CD14-positive monocyte (primary cell): ENCODE data around the gene QPCTL. TPM values are rescaled to one million over a fixed set of nuclear protein-coding genes. Genes with fewer than 3 reads are reported as not detected.
A peak's percentile ranks its signal among the peaks of the same experiment; 100 is the strongest.

Experiments
- DNase-seq, 3 donors: peaks; one replicate each; pipeline ENCODE4 v3.0.0-alpha.2; 2011 to 2022
- H2AFZ ChIP-seq: 2 replicates; pipeline ENCODE4 v1.6.0; 2012; ENCODE audit warnings: mild to moderate bottlenecking, low read depth, low read length, inconsistent platforms; ENCODE audit not compliant: insufficient read depth, poor library complexity, severe bottlenecking
- H3K27ac ChIP-seq, 2 donors: 1 replicate in 1 of 2; 2 replicates in 1 of 2; pipeline ENCODE4 v1.5.1; 2012 to 2013; ENCODE audit warnings: low read length in 2 of 2, control low read depth in 1 of 2, inconsistent platforms in 1 of 2, low read depth in 1 of 2, mild to moderate bottlenecking in 1 of 2
- H3K27me3 ChIP-seq, 2 donors: one replicate each; pipeline versions ENCODE4 v1.6.0 to v1.6.1; 2011 to 2013; ENCODE audit warnings: low read length in 2 of 2; ENCODE audit not compliant: control insufficient read depth in 2 of 2, insufficient read depth in 2 of 2
- H3K36me3 ChIP-seq, 2 donors: replicated peaks in 1 of 2; 1 replicate in 1 of 2; 2 replicates in 1 of 2; pipeline versions ENCODE4 v1.5.1 to v1.6.1; 2012 to 2013; ENCODE audit warnings: low read length in 2 of 2, control low read depth in 1 of 2, inconsistent platforms in 1 of 2, mild to moderate bottlenecking in 1 of 2; ENCODE audit not compliant: insufficient read depth in 2 of 2, control insufficient read depth in 1 of 2
- H3K4me1 ChIP-seq, 2 donors: 1 replicate in 1 of 2; 2 replicates in 1 of 2; pipeline versions ENCODE4 v1.5.1 to v1.6.1; 2012 to 2013; ENCODE audit warnings: low read length in 2 of 2, control low read depth in 1 of 2, inconsistent platforms in 1 of 2, mild to moderate bottlenecking in 1 of 2, moderate library complexity in 1 of 2; ENCODE audit not compliant: insufficient read depth in 2 of 2, control insufficient read depth in 1 of 2
- H3K4me2 ChIP-seq: replicated peaks from 2 replicates; pipeline ENCODE3; 2012; ENCODE audit warnings: low read length, moderate library complexity, mild to moderate bottlenecking; ENCODE audit not compliant: poor library complexity, severe bottlenecking; ENCODE audit errors: extremely low read depth
- H3K4me3 ChIP-seq, 3 experiments: fragments of 200-600 bp in 1 of 3; sonication (generic) in 1 of 3; replicated peaks in 1 of 3; 1 replicate in 2 of 3; 2 replicates in 1 of 3; pipeline ENCODE4 v1.5.1; 2011 to 2013; ENCODE audit warnings: low read length in 3 of 3, mild to moderate bottlenecking in 3 of 3, control low read depth in 2 of 3, low read depth in 2 of 3, inconsistent platforms in 1 of 3, moderate library complexity in 1 of 3
- H3K79me2 ChIP-seq: 2 replicates; pipeline ENCODE4 v1.6.0; 2012; ENCODE audit warnings: mild to moderate bottlenecking, control low read depth, inconsistent platforms, low read length, moderate library complexity; ENCODE audit not compliant: insufficient read depth
- H3K9ac ChIP-seq: 2 replicates; pipeline ENCODE4 v1.6.0; 2017; ENCODE audit warnings: low read length, mild to moderate bottlenecking; ENCODE audit not compliant: insufficient read depth, poor library complexity, severe bottlenecking
- H3K9me3 ChIP-seq, 2 donors: replicated peaks in 1 of 2; 1 replicate in 1 of 2; 2 replicates in 1 of 2; pipeline versions ENCODE4 v1.5.1 to v1.6.1; 2012 to 2013; ENCODE audit warnings: low read length in 2 of 2, control low read depth in 1 of 2; ENCODE audit not compliant: control insufficient read depth in 1 of 2, insufficient read depth in 1 of 2
- H4K20me1 ChIP-seq: 2 replicates; pipeline ENCODE4 v1.6.0; 2012; ENCODE audit warnings: mild to moderate bottlenecking, low read length, control low read depth, moderate library complexity; ENCODE audit not compliant: insufficient read depth
- H3K27ac Mint-ChIP-seq, 7 donors: one replicate each; pipeline ENCODE4 v1.8.0; 2020; ENCODE audit warnings: mild to moderate bottlenecking in 7 of 7, mixed read lengths in 7 of 7, moderate library complexity in 6 of 7, inconsistent platforms in 2 of 7
- H3K27me3 Mint-ChIP-seq, 3 donors: one replicate each; pipeline ENCODE4 v1.8.0; 2021 to 2022; ENCODE audit warnings: low read depth in 3 of 3, mild to moderate bottlenecking in 3 of 3, mixed read lengths in 3 of 3, moderate library complexity in 3 of 3, inconsistent platforms in 1 of 3
- H3K36me3 Mint-ChIP-seq, 2 donors: one replicate each; pipeline ENCODE4 v1.8.0; 2020; ENCODE audit warnings: mixed read lengths in 2 of 2, inconsistent platforms in 1 of 2, mild to moderate bottlenecking in 1 of 2
- H3K4me1 Mint-ChIP-seq: one replicate; pipeline ENCODE4 v1.8.0; 2020; ENCODE audit warnings: mild to moderate bottlenecking, mixed read lengths
- H3K4me3 Mint-ChIP-seq, 2 donors: one replicate each; pipeline ENCODE4 v1.8.0; 2020; ENCODE audit warnings: mild to moderate bottlenecking in 2 of 2, mixed read lengths in 2 of 2, moderate library complexity in 1 of 2
- H3K9me3 Mint-ChIP-seq, 7 donors: one replicate each; pipeline ENCODE4 v1.8.0; 2020 to 2022; ENCODE audit warnings: mixed read lengths in 7 of 7, mild to moderate bottlenecking in 6 of 7, moderate library complexity in 6 of 7, inconsistent platforms in 2 of 7
- WGBS: methylation state at CpG from one replicate; pipeline ENCODE4 v1.1.5; 2013; ENCODE audit warnings: missing lambda C conversion rate; ENCODE audit not compliant: insufficient coverage; 5-methylcytosine and 5-hydroxymethylcytosine counted together
- intact Hi-C, 2 donors: fragments of 100-400 bp; cut with micrococcal nuclease; formaldehyde crosslinking; loops; one replicate each; pipeline versions ENCODE4 v1.15.0 to v1.15.1; 2023
- polyA plus RNA-seq, 3 donors: library from polyadenylated mRNA; depleted of rRNA in 1 of 3; unstranded in 2 of 3; stranded (reverse) in 1 of 3; fragments of 300-500 nt in 2 of 3; fragments of >200 nt in 1 of 3; fragmentation: Illumina TruSeq in 2 of 3; gene quantifications; 1 replicate in 2 of 3; 2 replicates in 1 of 3; pipeline ENCODE4 v1.2.3, GENCODE V29; 2012 to 2021
- TF ChIP-seq, protein P1 (sequence below): fragments of 200-600 bp; IDR thresholded peaks from one replicate; pipeline ENCODE4 v1.8.0; 2022; ENCODE audit warnings: antibody characterized with exemption, mild to moderate bottlenecking

QPCTL gene
- polyA plus RNA-seq, 3 donors: 0.46 to 3.0 (median 0.90) TPM

DNA sequence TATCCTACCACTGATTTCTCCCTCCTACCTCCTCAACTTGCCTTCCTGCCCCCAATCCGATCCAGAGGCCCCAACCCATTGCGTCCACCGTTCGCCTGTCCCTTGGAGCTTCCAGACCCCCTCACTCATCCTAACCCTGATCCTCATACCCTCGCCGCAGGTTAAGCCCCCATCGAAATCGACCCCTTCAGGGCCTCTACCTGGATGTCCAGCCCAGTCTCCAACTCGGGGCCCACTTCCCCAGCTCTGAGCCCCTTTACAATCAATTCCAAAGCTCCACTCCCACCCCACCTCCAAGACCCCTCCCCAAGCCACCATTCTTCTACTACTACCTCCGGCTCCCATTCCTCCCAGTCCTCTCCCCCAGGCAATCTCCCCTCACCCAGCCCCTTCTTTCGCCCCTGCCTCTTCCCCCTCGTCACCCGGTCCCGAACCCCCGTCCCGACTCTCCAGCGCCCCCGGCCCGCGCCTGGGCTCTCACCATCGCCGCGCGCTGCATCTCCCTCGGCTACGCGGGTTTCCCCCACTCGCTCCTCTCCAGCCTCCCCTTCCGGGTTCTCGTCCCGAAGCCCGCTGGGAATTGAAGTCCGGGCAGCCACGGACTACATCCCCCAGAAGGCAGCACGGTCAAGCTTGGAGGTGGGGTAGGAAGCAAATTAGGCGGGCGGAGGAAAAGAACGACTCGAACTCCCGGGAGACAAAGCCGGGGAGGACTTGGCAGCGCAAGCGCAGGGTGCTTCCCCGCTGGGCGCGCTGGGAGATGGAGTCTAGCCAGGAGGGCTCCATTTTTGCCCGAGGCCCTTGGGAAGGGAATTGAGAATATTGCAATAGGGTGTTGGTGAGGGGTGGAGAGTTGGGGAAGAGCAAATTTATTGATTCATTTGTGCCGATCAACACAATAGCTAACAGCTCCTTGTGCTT, 38.2 kb downstream of the QPCTL start, which contains the start of gene FBXO46:
TSS of gene FBXO46 (minus strand) at position 529 of the 921 bp plus-strand sequence. CDS start 17,401 bp downstream, outside the sequence.
- Histone ChIP-seq H3K4me1 (peaks cover 14 to 19% of the 10 kb centered on the region in 2 donors), H3K27ac (peak within 1 kb of the TSS; percentile 11 to 90), H3K36me3 (no peaks in the 10 kb centered on the region), H3K4me3 (peak within 1 kb of the TSS; percentile 70 to 90 (median 72)), H3K4me2 (peak within 1 kb of the TSS; percentile 88), H3K27me3 (no peaks in the 10 kb centered on the region), H4K20me1 (peaks cover 32% of the 10 kb centered on the region), H3K9ac (peak within 1 kb of the TSS; percentile 87), H3K9me3 (no peaks in the 10 kb centered on the region), H3K79me2 (peaks cover 51% of the 10 kb centered on the region), H2AFZ (peak within 1 kb of the TSS; percentile 75)
- Mint-ChIP-seq H3K4me1 (peaks cover 22% of the 10 kb centered on the region), H3K9me3 (peaks cover 0 to 2% (median 0%) of the 10 kb centered on the region in 7 donors), H3K27me3 (peaks cover 0 to under 1% (median 0%) of the 10 kb centered on the region in 3 donors), H3K27ac (peak within 1 kb of the TSS; percentile 87 to 97 (median 93)), H3K36me3 (peaks cover 2 to 17% of the 10 kb centered on the region in 2 donors), H3K4me3 (peak within 1 kb of the TSS; percentile 84 to 97)
- WGBS: under 1% methylated on average over 40 of the region's 48 CpGs
- TF ChIP-seq, protein P1, sequence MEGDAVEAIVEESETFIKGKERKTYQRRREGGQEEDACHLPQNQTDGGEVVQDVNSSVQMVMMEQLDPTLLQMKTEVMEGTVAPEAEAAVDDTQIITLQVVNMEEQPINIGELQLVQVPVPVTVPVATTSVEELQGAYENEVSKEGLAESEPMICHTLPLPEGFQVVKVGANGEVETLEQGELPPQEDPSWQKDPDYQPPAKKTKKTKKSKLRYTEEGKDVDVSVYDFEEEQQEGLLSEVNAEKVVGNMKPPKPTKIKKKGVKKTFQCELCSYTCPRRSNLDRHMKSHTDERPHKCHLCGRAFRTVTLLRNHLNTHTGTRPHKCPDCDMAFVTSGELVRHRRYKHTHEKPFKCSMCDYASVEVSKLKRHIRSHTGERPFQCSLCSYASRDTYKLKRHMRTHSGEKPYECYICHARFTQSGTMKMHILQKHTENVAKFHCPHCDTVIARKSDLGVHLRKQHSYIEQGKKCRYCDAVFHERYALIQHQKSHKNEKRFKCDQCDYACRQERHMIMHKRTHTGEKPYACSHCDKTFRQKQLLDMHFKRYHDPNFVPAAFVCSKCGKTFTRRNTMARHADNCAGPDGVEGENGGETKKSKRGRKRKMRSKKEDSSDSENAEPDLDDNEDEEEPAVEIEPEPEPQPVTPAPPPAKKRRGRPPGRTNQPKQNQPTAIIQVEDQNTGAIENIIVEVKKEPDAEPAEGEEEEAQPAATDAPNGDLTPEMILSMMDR: no peak
- DNase-seq: peak; percentile 95 to 96 (median 95)
- intact Hi-C loops: loop anchor here (2.0 to 10.0 kb wide), 4 partner anchors 14 to 157 kb away; partner anchors contain the start of genes FOXA3 (in 1 of the 2), IRF2BP1 (in 1 of the 2), QPCTL (in 1 of the 2) and SYMPK (in 1 of the 2)

DNA sequence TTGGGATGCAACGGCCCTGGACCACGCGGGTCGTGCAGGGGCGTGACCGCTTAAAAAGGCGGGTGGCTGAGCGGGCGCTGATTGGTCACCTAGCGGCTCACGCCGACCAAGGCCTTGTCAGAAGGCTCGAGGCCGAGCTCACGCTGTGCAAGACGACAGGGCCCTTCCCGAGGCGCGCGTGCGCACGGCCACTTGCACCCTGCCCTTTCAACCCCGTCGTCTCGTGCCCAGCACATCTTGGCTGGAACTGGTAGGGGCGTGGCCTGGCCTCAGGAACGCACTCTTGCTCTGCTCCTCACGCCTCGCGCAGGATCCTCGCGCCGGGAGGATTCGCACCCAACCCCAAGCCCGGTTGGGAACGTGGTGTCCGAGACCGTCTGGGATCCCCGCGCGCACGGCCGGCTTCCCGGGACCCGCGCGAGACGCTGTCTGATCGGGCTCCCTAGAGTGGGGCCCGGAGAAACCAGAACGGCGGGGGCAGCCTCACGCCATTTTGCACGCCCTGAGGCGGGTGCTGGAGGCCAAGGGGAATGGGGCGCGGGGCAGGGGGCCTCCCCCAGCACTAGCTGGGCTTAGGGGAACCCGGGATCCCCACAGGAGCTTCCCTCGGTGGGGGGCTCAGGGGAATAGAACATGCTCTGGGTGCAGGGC, 40.8 kb downstream of the QPCTL start, which contains the start of gene MEIOSIN:
TSS of gene MEIOSIN (plus strand) at position 280 of the 651 bp plus-strand sequence. CDS start 1,938 bp downstream, outside the sequence.
- Histone ChIP-seq H3K27me3 (no peaks in the 10 kb centered on the region), H3K4me3 (no peak within 1 kb of the TSS), H3K79me2 (peaks cover 25% of the 10 kb centered on the region), H4K20me1 (peaks cover 8% of the 10 kb centered on the region), H3K4me1 (peaks cover 14 to 19% of the 10 kb centered on the region in 2 donors), H3K9ac (no peak within 1 kb of the TSS), H3K36me3 (no peaks in the 10 kb centered on the region), H3K27ac (no peak within 1 kb of the TSS), H3K9me3 (no peaks in the 10 kb centered on the region), H3K4me2 (no peak within 1 kb of the TSS), H2AFZ (no peak within 1 kb of the TSS)
- TF ChIP-seq, protein P1: no peak
- no peak for DNase-seq
- H3K4me3 Mint-ChIP-seq: no peak within 1 kb of the TSS
- H3K4me1 Mint-ChIP-seq: peaks cover 15% of the 10 kb centered on the region
- H3K27ac Mint-ChIP-seq: no peak within 1 kb of the TSS
- H3K9me3 Mint-ChIP-seq: peaks cover 0 to 2% (median 0%) of the 10 kb centered on the region in 7 donors
- 94% methylated on average over 38 of the region's 59 CpGs for WGBS
- intact Hi-C loops: loop anchor here (5.0 to 10.0 kb wide), 2 partner anchors 132 to 154 kb away; partner anchors contain the start of genes FOXA3 (in 1 of the 2), IRF2BP1 (in 1 of the 2) and SYMPK (in 1 of the 2)
- peaks cover 5 to 8% (median 5%) of the 10 kb centered on the region in 3 donors for H3K27me3 Mint-ChIP-seq
- peaks cover 0 to 2% of the 10 kb centered on the region in 2 donors for H3K36me3 Mint-ChIP-seq
